H1 (cell line): ENCODE data around the gene LCE1E. TPM values are rescaled to one million over a fixed set of nuclear protein-coding genes. Genes with fewer than 3 reads are reported as not detected.

Experiments used
- CTCF ChIA-PET: fragments of 300-600 bp; sonication (Branson Sonifier 250); formaldehyde crosslinking; loops from one replicate; lab custom pipeline; 2021; ENCODE audit not compliant: partially characterized antibody; lab: Charles Lee
- POLR2A ChIA-PET: fragments of 300-600 bp; sonication (Branson Sonifier 250); formaldehyde crosslinking; loops from one replicate; lab custom pipeline; 2021; ENCODE audit warnings: inconsistent platforms; ENCODE audit not compliant: partially characterized antibody; lab: Charles Lee
- DNase-seq, 2 experiments: peaks; one replicate each; pipeline versions ENCODE4 v3.0.0 to v3.0.0-alpha.2; 2010 to 2022; ENCODE audit warnings: low spot score in 2 of 2, low read depth in 1 of 2, mixed read lengths in 1 of 2
- FAIRE-seq: peaks from 2 replicates; lab custom pipeline; 2011; peaks lifted over from hg19 to GRCh38; lab: Jason Lieb, UNC
- H2AFZ ChIP-seq: 2 replicates; pipeline ENCODE4 v1.8.1; 2012; ENCODE audit warnings: low read length, inconsistent platforms
- H2AK5ac ChIP-seq: 2 replicates; pipeline ENCODE4 v1.6.1; 2013; ENCODE audit warnings: low read depth, low read length
- H2BK120ac ChIP-seq: replicated peaks from 2 replicates; pipeline ENCODE3; 2013; ENCODE audit warnings: low read depth, low read length, inconsistent platforms
- H2BK12ac ChIP-seq: 2 replicates; pipeline ENCODE4 v1.6.1; 2013; ENCODE audit warnings: low read depth, low read length
- H2BK15ac ChIP-seq: 2 replicates; pipeline ENCODE4 v1.6.1; 2013; ENCODE audit warnings: low read length
- H2BK20ac ChIP-seq: 2 replicates; pipeline ENCODE4 v1.6.1; 2013; ENCODE audit warnings: low read length
- H2BK5ac ChIP-seq: 2 replicates; pipeline ENCODE4 v1.6.1; 2013; ENCODE audit warnings: low read depth, low read length
- H3K14ac ChIP-seq: 2 replicates; pipeline ENCODE4 v1.6.1; 2013; ENCODE audit warnings: inconsistent platforms; ENCODE audit not compliant: insufficient read length
- H3K18ac ChIP-seq: 2 replicates; pipeline ENCODE4 v1.6.1; 2013; ENCODE audit warnings: low read length; ENCODE audit errors: extremely low read depth
- H3K23ac ChIP-seq: 2 replicates; pipeline ENCODE4 v1.6.1; 2013; ENCODE audit warnings: inconsistent platforms; ENCODE audit not compliant: insufficient read length
- H3K23me2 ChIP-seq: 2 replicates; pipeline ENCODE4 v1.6.1; 2013; ENCODE audit warnings: low read depth, low read length
- H3K27ac ChIP-seq: 2 replicates; pipeline ENCODE4 v1.6.1; 2011; ENCODE audit warnings: low read depth, low read length, inconsistent platforms
- H3K27me3 ChIP-seq, 4 experiments: replicated peaks in 1 of 4; 1 replicate in 1 of 4; 2 replicates in 3 of 4; pipeline versions ENCODE4 v1.6.1 to v1.8.1; 2011 to 2013; ENCODE audit warnings: low read length in 3 of 4, mild to moderate bottlenecking in 3 of 4, inconsistent platforms in 2 of 4, mixed read lengths in 2 of 4, moderate library complexity in 1 of 4; ENCODE audit not compliant: control insufficient read depth in 3 of 4, insufficient read depth in 3 of 4; ENCODE audit errors: extremely low read depth in 1 of 4
- H3K36me3 ChIP-seq, 4 experiments: 2 replicates each; pipeline versions ENCODE4 v1.6.1 to v1.8.1; 2011 to 2013; ENCODE audit warnings: mild to moderate bottlenecking in 4 of 4, low read length in 3 of 4, moderate library complexity in 2 of 4, control low read depth in 1 of 4, inconsistent platforms in 1 of 4; ENCODE audit not compliant: insufficient read depth in 4 of 4, control insufficient read depth in 2 of 4
- H3K4ac ChIP-seq: replicated peaks from 2 replicates; pipeline ENCODE3; 2013; ENCODE audit warnings: low read length, low read depth, mixed read lengths, inconsistent platforms; ENCODE audit not compliant: insufficient read length
- H3K4me1 ChIP-seq, 4 experiments: replicated peaks in 1 of 4; 1 replicate in 1 of 4; 2 replicates in 3 of 4; pipeline versions ENCODE4 v1.6.1 to v1.8.1; 2011 to 2013; ENCODE audit warnings: low read length in 3 of 4, inconsistent platforms in 2 of 4, mixed read lengths in 1 of 4; ENCODE audit not compliant: insufficient read depth in 4 of 4, control insufficient read depth in 3 of 4
- H3K4me2 ChIP-seq, 2 experiments: 2 replicates each; pipeline versions ENCODE4 v1.6.1 to v1.8.1; 2011 to 2013; ENCODE audit warnings: low read depth in 2 of 2, low read length in 2 of 2, control low read depth in 1 of 2, inconsistent platforms in 1 of 2, mild to moderate bottlenecking in 1 of 2; ENCODE audit not compliant: insufficient read depth in 1 of 2
- H3K4me3 ChIP-seq, 4 experiments: fragments of 200-600, 300-600 bp in 1 of 4; sonication (generic), shearing (Covaris generic), sonication (Bioruptor Twin) in 1 of 4; 2 replicates each; pipeline versions ENCODE4 v1.5.1 to v1.8.1; 2011 to 2016; ENCODE audit warnings: low read length in 4 of 4, low read depth in 3 of 4, control low read depth in 2 of 4, inconsistent platforms in 2 of 4, mild to moderate bottlenecking in 2 of 4, mixed read lengths in 1 of 4, moderate library complexity in 1 of 4; ENCODE audit not compliant: insufficient read depth in 2 of 4; ENCODE audit errors: extremely low read depth in 1 of 4
- H3K56ac ChIP-seq: replicated peaks from 2 replicates; pipeline ENCODE3; 2013; ENCODE audit warnings: low read depth, mild to moderate bottlenecking, mixed read lengths, low read length, inconsistent platforms; ENCODE audit not compliant: insufficient read length
- H3K79me1 ChIP-seq: 2 replicates; pipeline ENCODE4 v1.6.1; 2013; ENCODE audit warnings: low read depth, low read length, control low read depth
- H3K79me2 ChIP-seq, 2 experiments: 2 replicates each; pipeline versions ENCODE4 v1.6.1 to v1.8.1; 2012 to 2013; ENCODE audit warnings: low read length in 2 of 2, mild to moderate bottlenecking in 2 of 2, inconsistent platforms in 1 of 2; ENCODE audit not compliant: insufficient read depth in 2 of 2, control insufficient read depth in 1 of 2
- H3K9ac ChIP-seq, 4 experiments: replicated peaks in 1 of 4; 1 replicate in 1 of 4; 2 replicates in 3 of 4; pipeline versions ENCODE4 v1.6.1 to v1.8.1; 2011 to 2013; ENCODE audit warnings: low read depth in 3 of 4, low read length in 3 of 4, control low read depth in 2 of 4, mild to moderate bottlenecking in 2 of 4, moderate library complexity in 2 of 4, inconsistent platforms in 1 of 4; ENCODE audit errors: extremely low read depth in 1 of 4
- H3K9me3 ChIP-seq, 2 experiments: 2 replicates each; pipeline versions ENCODE4 v1.6.1 to v1.8.1; 2012 to 2013; ENCODE audit warnings: mild to moderate bottlenecking in 2 of 2, moderate library complexity in 2 of 2, control low read depth in 1 of 2, inconsistent platforms in 1 of 2, low read depth in 1 of 2, low read length in 1 of 2, mixed read lengths in 1 of 2; ENCODE audit not compliant: insufficient read depth in 2 of 2
- H4K20me1 ChIP-seq, 2 experiments: replicated peaks in 1 of 2; 2 replicates each; pipeline versions ENCODE3 to v1.8.1; 2011 to 2013; ENCODE audit warnings: inconsistent platforms in 2 of 2, low read length in 2 of 2, mild to moderate bottlenecking in 1 of 2; ENCODE audit not compliant: insufficient read depth in 2 of 2, control insufficient read depth in 1 of 2
- H4K5ac ChIP-seq: 2 replicates; pipeline ENCODE4 v1.6.1; 2013; ENCODE audit warnings: low read length, low read depth, mixed read lengths, inconsistent platforms; ENCODE audit not compliant: insufficient read length
- H4K8ac ChIP-seq: 2 replicates; pipeline ENCODE4 v1.8.0; 2013; ENCODE audit warnings: mild to moderate bottlenecking, moderate library complexity, low read length, inconsistent platforms; ENCODE audit not compliant: insufficient read depth; ENCODE audit errors: extremely low read depth
- H4K91ac ChIP-seq: replicated peaks from 2 replicates; pipeline ENCODE3; 2013; ENCODE audit warnings: low read length, mixed read lengths, inconsistent platforms; ENCODE audit not compliant: insufficient read length
- CBX5 ChIP-seq: fragments of 300-800, 300-1000 bp; sonication (generic); IDR thresholded peaks from 2 replicates; pipeline ENCODE4 v1.7.1; 2016; ENCODE audit warnings: antibody characterized with exemption, low read length, low read depth
- CTBP2 ChIP-seq: IDR thresholded peaks from 2 replicates; pipeline ENCODE4 v1.7.0; 2011; ENCODE audit warnings: borderline replicate concordance, mild to moderate bottlenecking, moderate library complexity, mixed read lengths, low read length; ENCODE audit not compliant: insufficient read depth, insufficient read length
- EP300 ChIP-seq, 2 experiments: IDR thresholded peaks; 1 replicate in 1 of 2; 2 replicates in 1 of 2; pipeline ENCODE4 v1.6.1; 2011 to 2012; ENCODE audit warnings: low read depth in 2 of 2, low read length in 2 of 2, mild to moderate bottlenecking in 2 of 2, borderline replicate concordance in 1 of 2, inconsistent platforms in 1 of 2, moderate library complexity in 1 of 2
- GTF2F1 ChIP-seq: IDR thresholded peaks from 2 replicates; pipeline ENCODE4 v1.6.1; 2012; ENCODE audit warnings: low read depth, low read length, improper control_type of control experiment, borderline replicate concordance
- HDAC6 ChIP-seq: IDR thresholded peaks from one replicate; pipeline ENCODE4 v1.7.1; 2012; ENCODE audit warnings: low read depth, mild to moderate bottlenecking, inconsistent platforms, low read length, moderate library complexity
- JUND ChIP-seq: IDR thresholded peaks from 2 replicates; pipeline ENCODE4 v1.6.1; 2011; ENCODE audit warnings: mild to moderate bottlenecking, improper control_type of control experiment, low read length
- NRF1 ChIP-seq: IDR thresholded peaks from 2 replicates; pipeline ENCODE4 v1.6.1; 2011; ENCODE audit warnings: mild to moderate bottlenecking, low read depth, low read length, improper control_type of control experiment
- SAP30 ChIP-seq: fragments of 300-600 bp; sonication (generic); IDR thresholded peaks from 2 replicates; pipeline ENCODE4 v1.7.1; 2012; ENCODE audit warnings: low read length, moderate library complexity, mild to moderate bottlenecking, inconsistent platforms; ENCODE audit not compliant: insufficient read depth, insufficient replicate concordance
- ZNF274 ChIP-seq: IDR thresholded peaks from 2 replicates; pipeline ENCODE4 v1.7.0; 2012; ENCODE audit warnings: low read length, borderline replicate concordance; ENCODE audit errors: extremely low read depth
- WGBS, 2 experiments: shearing (Covaris generic) in 1 of 2; methylation state at CpG; one replicate each; pipeline versions ENCODE4 v1.1.6 to v1.1.7; 2013 to 2015; ENCODE audit warnings: low lambda C conversion rate in 2 of 2, mixed read lengths in 2 of 2, inconsistent platforms in 1 of 2, low coverage in 1 of 2, missing lambda C conversion rate in 1 of 2; ENCODE audit not compliant: insufficient replicate concordance in 2 of 2, insufficient coverage in 1 of 2, insufficient read length in 1 of 2; ENCODE audit errors: extremely low coverage in 1 of 2, missing lambda C conversion rate in 1 of 2; 5-methylcytosine and 5-hydroxymethylcytosine counted together
- polyA plus RNA-seq, 7 experiments: library from polyadenylated mRNA; depleted of rRNA in 3 of 7; stranded (reverse) in 5 of 7; unstranded in 2 of 7; fragments of >200 nt in 5 of 7; fragments of 200-250 nt in 2 of 7; gene quantifications; 1 replicate in 5 of 7; 2 replicates in 1 of 7; 4 replicates in 1 of 7; pipeline versions ENCODE4 v1.2.1 to v1.2.3, GENCODE V29; 2011 to 2013; ENCODE audit warnings: missing spikeins in 2 of 7, mixed read lengths in 2 of 7
- total RNA-seq: library from RNA; stranded (reverse); fragmentation: NEBNext Ultra II Directional; extraction: Animal tissue kit (Norgen Biotek cat#: 25700); gene quantifications from 2 replicates; pipeline ENCODE4 v1.2.1, GENCODE V29; 2021

Gene LCE1E
- total and polyA plus RNA-seq, 2 of the 8 experiments (the other 6 are each of a cell fraction or from before 2014, with no cell fraction given): not detected

DNA sequence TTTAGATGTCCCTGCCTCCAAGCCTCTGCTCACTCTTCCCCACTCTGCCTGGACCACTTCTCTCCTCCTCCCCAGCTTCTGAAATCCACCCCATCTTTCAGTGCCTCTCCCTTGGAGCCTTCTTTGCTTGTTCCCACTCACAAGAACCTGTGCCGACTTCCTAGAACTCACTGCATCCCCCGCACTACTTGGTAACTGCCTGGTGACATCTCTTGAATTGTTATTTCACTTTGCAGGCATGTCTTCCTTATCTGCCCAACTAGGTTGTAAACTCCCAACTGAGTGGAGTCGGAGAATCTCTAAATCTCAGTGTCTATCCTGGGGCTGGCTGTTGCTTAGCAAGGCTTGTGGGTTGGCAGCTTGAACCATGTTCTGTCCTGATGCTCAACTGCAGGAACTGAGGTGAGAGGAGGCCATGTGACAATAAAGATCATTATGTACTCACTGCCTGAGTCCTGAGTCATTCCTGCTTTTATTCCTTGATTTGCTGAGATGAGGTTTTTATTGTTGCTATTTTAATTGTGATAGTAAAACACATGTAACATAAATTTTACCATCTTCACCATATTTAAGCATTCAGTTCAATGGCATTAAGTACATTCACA, 24.3 kb upstream of the LCE1E start:
- DNase-seq: no peak
- no peak overlapping the region for H3K18ac ChIP-seq
- no peak for TF ChIP-seq CBX5
- TF ChIP-seq JUND: no peak
- no peak for TF ChIP-seq CTBP2
- TF ChIP-seq EP300 (IDR thresholded peaks at IDR 0.05; ENCODE audit: borderline replicate concordance in 1 of 2, low read depth in 2 of 2, low read length in 2 of 2): no peak
- TF ChIP-seq GTF2F1: no peak
- no peak for TF ChIP-seq NRF1
- no peak for TF ChIP-seq HDAC6
- no peak for TF ChIP-seq ZNF274
- TF ChIP-seq SAP30: no peak
- TF ChIP-seq, all 59 proteins: peak for 0
- no peak overlapping the region for H2BK120ac ChIP-seq
- H3K36me3 ChIP-seq: no peaks in the 10 kb centered on the region
- H3K9ac ChIP-seq: no peak overlapping the region
- no peak overlapping the region for H2BK5ac ChIP-seq
- H3K9me3 ChIP-seq: peaks cover 88 to 92% of the 10 kb centered on the region in 2 experiments
- no peak overlapping the region for H2BK20ac ChIP-seq
- no peaks in the 10 kb centered on the region for H3K4me1 ChIP-seq
- H4K8ac ChIP-seq: no peak overlapping the region
- H3K4me2 ChIP-seq: no peak overlapping the region
- no peaks in the 10 kb centered on the region for H3K27me3 ChIP-seq
- H2AK5ac ChIP-seq: no peak overlapping the region
- no peak overlapping the region for H3K14ac ChIP-seq
- H2BK15ac ChIP-seq: no peak overlapping the region
- no peaks in the 10 kb centered on the region for H3K79me1 ChIP-seq
- no peak overlapping the region for H3K4ac ChIP-seq
- CTCF ChIA-PET: no interaction called here
- POLR2A ChIA-PET: no interaction called here
- H2AFZ ChIP-seq: no peak overlapping the region
- no peaks in the 10 kb centered on the region for H4K20me1 ChIP-seq
- H4K5ac ChIP-seq: no peak overlapping the region
- H3K23ac ChIP-seq: no peak overlapping the region
- FAIRE-seq: no peak
- H3K4me3 ChIP-seq: no peak overlapping the region
- no peak overlapping the region for H3K27ac ChIP-seq
- H3K23me2 ChIP-seq: no peaks in the 10 kb centered on the region
- no peaks in the 10 kb centered on the region for H3K79me2 ChIP-seq
- H4K91ac ChIP-seq: no peak overlapping the region
- H3K56ac ChIP-seq: no peak overlapping the region
- 85% methylated on average over 3 of the region's 3 CpGs; no CpG with 5 or more reads in 1 of the 2 experiments for WGBS, 2 experiments
- H2BK12ac ChIP-seq: no peak overlapping the region
